Stomach (tissue), 9 donors: ENCODE data around the gene VPS37C. TPM values are rescaled to one million over a fixed set of nuclear protein-coding genes. Genes with fewer than 3 reads are reported as not detected.

Source experiments
- DNase-seq, 2 donors: peaks; one replicate each; pipeline versions ENCODE4 v3.0.0 to v3.0.0-alpha.2; 2013 to 2019
- H3K27ac ChIP-seq, 5 donors: fragments of 200-600 bp in 4 of 5; sonication (generic) in 4 of 5; one replicate each; pipeline ENCODE4 v1.5.1; 2013 to 2019; ENCODE audit warnings: mild to moderate bottlenecking in 1 of 5, moderate library complexity in 1 of 5
- H3K27me3 ChIP-seq, 3 donors: fragments of 200-600 bp; sonication (generic); one replicate each; pipeline ENCODE4 v1.5.1; 2017 to 2019; ENCODE audit warnings: mixed run types in 1 of 3
- H3K36me3 ChIP-seq, 4 donors: fragments of 200-600 bp; sonication (generic); 1 replicate in 3 of 4; 2 replicates in 1 of 4; pipeline ENCODE4 v1.5.1; 2016 to 2019
- H3K4me1 ChIP-seq, 4 donors: fragments of 200-600 bp; sonication (generic); one replicate each; pipeline ENCODE4 v1.5.1; 2016 to 2019
- H3K4me3 ChIP-seq, 4 donors: fragments of 200-600 bp; sonication (generic) in 3 of 4; one replicate each; pipeline ENCODE4 v1.5.1; 2016 to 2019; ENCODE audit warnings: mild to moderate bottlenecking in 1 of 4
- H3K9me3 ChIP-seq, 4 donors: fragments of 200-600 bp; sonication (generic); one replicate each; pipeline ENCODE4 v1.5.1; 2016 to 2019
- CTCF ChIP-seq, 7 experiments: fragments of 450-650 bp in 4 of 7; fragments of 200-600 bp in 3 of 7; sonication (generic) in 3 of 7; IDR thresholded peaks; one replicate each; pipeline ENCODE4 v1.5.1; 2016 to 2019; ENCODE audit warnings: antibody characterized with exemption in 7 of 7, control low read depth in 2 of 7, mild to moderate bottlenecking in 1 of 7
- EP300 ChIP-seq: sonication (generic); formaldehyde crosslinking; IDR thresholded peaks from one replicate; pipeline ENCODE4 v1.6.1; 2017; ENCODE audit warnings: antibody characterized with exemption
- POLR2A ChIP-seq, 4 donors: fragments of 450-650 bp; IDR thresholded peaks; one replicate each; pipeline ENCODE4 v1.6.1; 2016; ENCODE audit warnings: antibody characterized with exemption in 4 of 4, control low read depth in 2 of 4, mild to moderate bottlenecking in 1 of 4, moderate library complexity in 1 of 4
- POLR2AphosphoS5 ChIP-seq, 3 donors: sonication (generic); formaldehyde crosslinking; IDR thresholded peaks; one replicate each; pipeline ENCODE4 v1.6.1; 2016; ENCODE audit warnings: antibody characterized with exemption in 3 of 3
- WGBS, 5 donors: extraction: QIAGEN DNeasy Blood & Tissue Kit in 3 of 5; methylation state at CpG; one replicate each; pipeline versions ENCODE4 v1.1.5 to v1.1.7; 2013 to 2018; 5-methylcytosine and 5-hydroxymethylcytosine counted together
- intact Hi-C: fragments of 100-400 bp; cut with DNase I; formaldehyde crosslinking; loops from one replicate; pipeline ENCODE4 v1.15.1; 2023; ENCODE audit warnings: low total_unique reads
- polyA plus RNA-seq, 3 donors: library from polyadenylated mRNA; stranded (reverse); fragments of 200-250 nt; gene quantifications; one replicate each; pipeline ENCODE4 v1.2.3, GENCODE V29; 2013
- total RNA-seq, 5 donors: library from RNA; depleted of rRNA; stranded (reverse); fragments of >200 nt; gene quantifications; one replicate each; pipeline versions ENCODE4 v1.1.0 to v1.2.3, GENCODE V29; 2014 to 2016
- donor health status: healthy with polysubstance abuse.
- donor health status: Bipolar disorder and iron deficiency.
- donor health status: healthy.

Gene VPS37C
- total and polyA plus RNA-seq, 8 donors, result 6.4 to 53.6 (median 27.7) TPM

- Histone ChIP-seq H3K36me3 (peaks cover 19 to 78% (median 65%) of the 10 kb centered on the region in 4 donors), H3K4me1 (peaks cover 13 to 32% (median 18%) of the 10 kb centered on the region in 4 donors), H3K9me3 (no peaks in the 10 kb centered on the region), H3K27ac (peak overlapping the region in 2 of 5 donors; percentile 5 to 48), H3K27me3 (no peaks in the 10 kb centered on the region), H3K4me3 (no peak overlapping the region)
- TF ChIP-seq CTCF (IDR thresholded peaks at IDR 0.05) (no peak), POLR2AphosphoS5 (IDR thresholded peaks at IDR 0.05) (no peak), POLR2A (IDR thresholded peaks at IDR 0.05) (no peak), EP300 (no peak)
- DNase-seq, result no peak
- WGBS, 5 donors, result 86 to 95% (median 92%) methylated on average over 13 to 19 of the region's 19 CpGs
- intact Hi-C loops, result no loop called here
Measured at GRCh38 chr11:61131998-61132555, 29.1 kb downstream of the VPS37C start.

GRCh38 chr11:61131586-61131985, 29.6 kb downstream of the VPS37C start:
- H3K9me3 ChIP-seq, result no peaks in the 10 kb centered on the region
- peaks cover 13 to 32% (median 18%) of the 10 kb centered on the region in 4 donors for H3K4me1 ChIP-seq
- DNase-seq, result no peak
- TF ChIP-seq POLR2A (IDR thresholded peaks at IDR 0.05), result no peak
- TF ChIP-seq EP300, result no peak
- no peak for TF ChIP-seq CTCF (IDR thresholded peaks at IDR 0.05)
- TF ChIP-seq POLR2AphosphoS5 (IDR thresholded peaks at IDR 0.05), result no peak
- H3K27ac ChIP-seq, result peak overlapping the region in 3 of 5 donors; percentile 67 to 81 (median 77)
- peaks cover 17 to 78% (median 63%) of the 10 kb centered on the region in 4 donors for H3K36me3 ChIP-seq
- 74 to 85% (median 78%) methylated on average over 13 to 14 of the region's 14 CpGs for WGBS, 5 donors
- H3K27me3 ChIP-seq, result no peaks in the 10 kb centered on the region
- intact Hi-C loops, result no loop called here
- H3K4me3 ChIP-seq, result no peak overlapping the region

GRCh38 chr11:61131186-61131585, 30.0 kb downstream of the VPS37C start:
- WGBS, 5 donors, result 88 to 93% (median 90%) methylated on average over 6 to 8 of the region's 8 CpGs
- Histone ChIP-seq H3K4me3 (no peak overlapping the region), H3K4me1 (peaks cover 13 to 32% (median 20%) of the 10 kb centered on the region in 4 donors), H3K9me3 (no peaks in the 10 kb centered on the region), H3K27ac (peak overlapping the region in 4 of 5 donors; percentile 67 to 81 (median 72)), H3K36me3 (peaks cover 20 to 74% (median 61%) of the 10 kb centered on the region in 4 donors), H3K27me3 (no peaks in the 10 kb centered on the region)
- intact Hi-C loops, result no loop called here
- no peak for DNase-seq
- TF ChIP-seq POLR2A (IDR thresholded peaks at IDR 0.05) (no peak), CTCF (IDR thresholded peaks at IDR 0.05) (no peak), POLR2AphosphoS5 (IDR thresholded peaks at IDR 0.05) (no peak), EP300 (no peak)

GRCh38 chr11:61129639-61130523, 31.3 kb downstream of the VPS37C start:
- WGBS, 5 donors, result 19 to 25% (median 23%) methylated on average over 28 to 33 of the region's 33 CpGs
- H3K4me1 ChIP-seq, result peaks cover 13 to 32% (median 23%) of the 10 kb centered on the region in 4 donors
- H3K27ac ChIP-seq, result peak overlapping the region; percentile 60 to 81 (median 68)
- intact Hi-C loops, result loop anchor here (2.0 kb wide), 1 partner anchor 57 kb away; no protein-coding TSS in a partner anchor
- TF ChIP-seq POLR2AphosphoS5 (IDR thresholded peaks at IDR 0.05) (peak; percentile 41 to 91 (median 49)), CTCF (IDR thresholded peaks at IDR 0.05) (peak; percentile 90 to 100 (median 99)), EP300 (no peak)
- H3K36me3 ChIP-seq, result peaks cover 20 to 64% (median 56%) of the 10 kb centered on the region in 4 donors
- no peaks in the 10 kb centered on the region for H3K27me3 ChIP-seq
- H3K9me3 ChIP-seq, result no peaks in the 10 kb centered on the region
- peak overlapping the region in 3 of 4 donors; percentile 16 to 30 (median 23) for H3K4me3 ChIP-seq
- peak; percentile 94 to 97 for DNase-seq
